RKO (cell line): ENCODE measurements around the gene DACH1.

Experiments
- DNase-seq: peaks from one replicate; pipeline ENCODE4 v3.0.0-alpha.2; 2016; ENCODE audit warnings: low spot score

DACH1 gene

DNA sequence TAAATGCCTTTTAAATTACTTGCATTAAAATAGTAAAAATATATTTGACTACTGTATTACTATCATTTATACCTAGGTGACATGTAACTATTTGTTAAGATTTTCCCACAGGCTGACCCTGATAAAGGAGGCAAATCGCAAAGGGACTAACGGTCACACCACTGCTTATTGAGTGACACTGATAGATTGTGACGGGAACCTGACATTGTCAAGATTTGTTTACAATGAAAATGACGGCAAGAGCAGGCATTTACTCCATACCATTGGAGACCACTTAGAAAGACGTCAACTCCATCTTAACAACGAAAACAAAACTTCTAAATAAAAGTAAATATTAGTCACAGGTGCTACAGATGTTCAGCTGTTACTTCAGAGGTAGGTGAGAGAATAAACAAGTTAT lies 289.0 kb downstream of the DACH1 start:
- no peak for DNase-seq

DNA sequence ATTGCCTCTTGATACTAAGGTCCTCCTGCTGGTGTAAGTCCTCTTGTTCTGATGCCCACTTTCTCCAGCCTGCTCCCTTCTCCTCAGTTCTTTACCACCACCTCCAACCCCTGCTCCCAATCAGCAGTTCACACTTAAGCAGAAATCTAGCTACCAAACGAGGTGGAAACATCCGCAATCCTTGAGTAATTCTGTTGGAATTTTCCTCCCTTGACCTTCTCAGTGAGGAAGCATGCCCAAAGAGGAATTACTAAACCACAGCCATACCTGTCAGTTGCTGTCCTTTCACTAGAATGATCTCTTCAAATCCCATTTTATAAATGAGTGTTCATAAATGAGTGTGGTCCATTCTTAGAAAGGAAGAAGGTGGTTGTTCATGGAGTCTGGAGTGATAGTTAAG lies 289.9 kb downstream of the DACH1 start:
- DNase-seq: no peak

DNA sequence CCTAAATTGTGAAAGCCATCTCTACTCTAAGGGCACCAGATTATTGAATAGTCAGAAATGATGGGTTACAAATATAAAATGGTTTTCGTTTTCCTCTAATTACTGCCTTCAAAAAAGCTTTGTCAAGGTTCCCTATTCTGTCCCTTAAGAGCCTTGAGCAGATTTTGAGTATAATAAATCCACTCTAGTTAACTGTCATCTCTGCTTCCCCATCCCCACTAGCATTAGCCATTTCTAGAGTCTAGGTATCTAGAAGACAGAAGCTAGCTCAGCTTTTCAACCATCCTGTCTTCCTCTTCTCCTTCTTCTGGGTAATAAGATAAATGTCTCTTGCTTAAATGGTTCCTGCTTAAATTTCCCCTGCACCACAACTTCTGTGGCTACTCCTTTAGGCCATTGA lies 290.4 kb downstream of the DACH1 start:
- DNase-seq: no peak

DNA sequence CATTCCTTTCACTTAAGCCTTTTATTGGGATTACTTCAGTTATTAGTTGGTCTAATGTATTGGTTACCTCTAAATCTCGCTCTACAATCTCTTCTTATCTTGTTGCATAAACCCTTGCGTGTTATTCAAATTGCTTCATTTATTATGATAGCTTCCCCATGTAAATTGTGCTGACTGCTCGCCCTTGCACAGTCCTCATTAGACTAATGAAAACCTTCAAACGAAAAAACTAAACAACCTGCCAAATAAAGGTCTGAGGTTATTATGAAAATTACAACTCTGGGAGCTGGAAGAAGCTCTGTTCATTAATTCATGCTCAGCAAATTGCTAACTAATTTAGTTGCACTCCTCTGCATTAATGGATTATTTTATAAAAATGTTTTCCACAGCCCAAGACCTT lies 320.1 kb downstream of the DACH1 start:
- no peak for DNase-seq

DNA sequence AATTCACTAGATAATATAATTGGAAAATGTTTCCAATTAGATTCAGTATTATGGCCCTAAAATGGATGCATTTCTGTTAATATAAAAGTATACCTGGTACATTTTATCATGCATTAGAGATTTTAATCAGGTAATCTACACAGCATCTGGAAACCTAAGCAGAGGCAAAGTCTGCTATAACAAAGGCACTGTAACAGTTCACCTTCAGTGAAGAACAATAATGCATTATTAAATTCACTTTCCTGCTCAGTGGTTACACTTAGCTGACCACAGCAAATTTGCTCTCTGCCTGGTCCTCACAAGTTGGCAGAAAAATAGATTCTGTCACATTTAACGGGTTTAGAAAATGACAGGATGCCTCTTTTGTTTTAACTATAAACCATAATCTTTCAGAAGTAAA lies 326.9 kb downstream of the DACH1 start:
- DNase-seq: no peak

DNA sequence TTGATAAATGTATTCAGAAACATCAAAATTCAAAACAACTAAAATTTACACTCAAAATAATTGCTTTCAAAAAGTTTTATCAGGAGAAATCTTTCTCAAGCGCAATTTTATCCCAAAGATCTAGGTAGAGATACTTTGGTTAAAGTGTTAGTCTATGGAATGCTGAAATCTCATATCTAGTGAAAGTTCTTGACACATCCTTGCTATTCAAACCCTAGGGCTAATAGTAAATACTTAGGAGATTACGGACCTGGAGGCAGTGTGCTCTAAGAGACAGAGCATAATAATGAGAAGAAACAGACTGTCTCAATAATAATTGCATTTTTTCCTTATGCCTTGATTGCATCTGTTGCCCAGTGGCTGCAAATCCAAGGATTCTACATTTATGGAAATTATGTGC lies 330.8 kb downstream of the DACH1 start:
- DNase-seq: no peak

DNA sequence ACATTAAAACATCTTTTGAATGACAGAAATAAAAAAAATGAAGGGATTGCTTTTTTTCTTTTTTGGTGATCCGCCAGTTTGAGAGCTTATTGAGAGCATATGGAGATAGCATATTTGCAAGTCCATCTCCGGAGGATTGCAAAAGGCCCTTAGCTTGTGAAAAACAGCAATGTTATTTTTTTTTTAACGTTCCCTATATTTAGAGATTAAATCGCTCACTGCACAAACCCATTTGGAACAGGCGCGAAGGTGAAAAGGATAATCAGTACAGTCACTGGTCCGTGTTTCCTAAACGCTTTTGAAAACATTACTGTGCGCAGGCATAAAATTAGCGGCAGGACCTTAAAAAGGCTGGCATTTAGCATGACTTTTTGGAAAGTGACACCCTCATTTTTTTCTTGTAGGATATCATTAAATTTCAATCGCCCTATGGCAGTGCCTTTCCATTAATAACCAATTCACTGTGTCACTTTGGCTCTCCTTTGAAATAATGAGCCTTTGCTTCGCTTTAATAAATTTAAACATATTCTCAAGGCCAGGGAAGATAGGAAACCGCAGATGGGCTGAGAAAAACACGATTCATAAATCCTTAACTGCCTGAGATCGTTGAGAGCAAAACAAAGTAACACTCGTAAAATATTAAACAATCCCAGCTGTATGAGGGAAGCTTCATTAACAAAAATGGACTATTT lies 342.2 kb downstream of the DACH1 start:
- no peak for DNase-seq

DNA sequence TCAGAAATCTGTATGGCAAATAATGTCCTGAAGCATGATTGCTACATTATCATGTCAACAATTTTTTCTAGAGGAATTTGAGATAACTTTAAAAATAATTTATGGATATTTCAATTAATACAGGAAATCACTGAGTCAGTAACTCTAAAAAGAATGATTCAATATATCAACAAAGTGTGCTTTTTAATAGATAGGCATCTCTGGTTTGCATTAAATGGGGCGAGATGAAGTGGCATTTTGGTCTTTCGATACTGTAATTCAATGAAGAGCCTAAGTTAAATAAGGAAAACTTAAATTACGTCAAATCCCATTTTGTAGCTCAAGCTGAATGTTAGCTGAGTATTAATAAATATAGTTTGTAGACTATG lies 342.8 kb downstream of the DACH1 start:
- DNase-seq: no peak

DNA sequence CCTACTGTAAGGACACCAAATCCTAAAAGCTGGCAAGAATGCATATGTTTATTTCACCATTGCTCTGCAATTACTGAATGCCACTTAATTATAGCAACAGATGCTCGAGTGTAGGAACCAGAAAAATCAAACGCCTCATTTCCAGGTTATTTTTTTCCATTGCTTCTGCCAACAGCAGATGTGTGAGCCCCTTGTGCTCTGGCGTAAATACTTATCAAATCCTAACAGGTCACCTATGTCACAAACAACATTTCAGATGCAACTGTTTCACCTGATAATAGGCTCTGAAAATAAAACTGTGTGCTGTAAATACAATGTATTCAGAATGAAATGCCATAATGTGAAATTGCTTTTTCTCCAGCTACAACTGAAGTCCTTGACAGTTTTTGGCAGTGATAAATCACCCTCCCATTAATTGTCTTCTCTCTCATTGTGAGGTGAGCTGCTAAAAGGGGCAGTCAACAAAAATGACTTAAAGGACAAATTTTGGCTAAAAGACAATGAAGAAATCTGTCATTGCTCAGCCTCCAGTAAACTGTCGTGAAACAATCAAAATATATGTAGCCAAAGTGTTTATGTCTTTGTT lies 344.0 kb downstream of the DACH1 start:
- DNase-seq: no peak

DNA sequence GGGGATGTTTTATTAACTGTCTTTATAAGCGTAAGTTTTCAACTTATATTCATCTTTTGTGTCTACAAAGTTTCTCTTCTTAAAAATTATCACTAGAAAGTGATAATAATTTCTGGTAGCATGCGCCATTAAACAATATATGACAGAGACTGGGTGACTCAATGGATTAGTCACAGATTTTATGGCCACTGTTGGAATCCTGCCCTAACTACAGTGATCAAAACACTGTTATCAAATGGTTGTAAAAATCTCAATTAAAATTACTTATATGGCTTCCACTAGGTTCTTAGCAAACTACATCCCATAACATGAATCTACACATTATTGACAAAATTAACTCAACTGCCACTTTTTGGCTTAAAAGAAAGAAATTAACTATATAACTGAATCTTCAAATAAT lies 350.0 kb downstream of the DACH1 start:
- DNase-seq: peak; percentile 35

DNA sequence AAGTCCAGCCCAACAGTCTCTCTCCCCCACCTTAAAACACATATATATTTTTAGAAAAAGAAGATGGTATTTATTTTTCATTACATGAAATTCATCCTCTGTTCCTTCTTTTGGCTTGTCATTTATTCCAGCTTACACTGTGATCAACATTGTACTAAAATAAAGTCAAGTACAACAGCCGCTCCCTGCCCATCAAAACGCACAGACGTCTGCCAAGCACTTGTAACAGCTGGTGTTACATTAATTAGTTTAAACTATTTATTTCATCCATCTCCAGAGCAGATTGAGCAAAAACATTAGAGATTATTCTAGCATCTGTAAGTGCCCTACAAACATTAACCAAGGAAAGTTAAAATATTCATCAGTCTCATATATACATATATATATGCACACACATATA lies 350.5 kb downstream of the DACH1 start:
- DNase-seq: no peak

DNA sequence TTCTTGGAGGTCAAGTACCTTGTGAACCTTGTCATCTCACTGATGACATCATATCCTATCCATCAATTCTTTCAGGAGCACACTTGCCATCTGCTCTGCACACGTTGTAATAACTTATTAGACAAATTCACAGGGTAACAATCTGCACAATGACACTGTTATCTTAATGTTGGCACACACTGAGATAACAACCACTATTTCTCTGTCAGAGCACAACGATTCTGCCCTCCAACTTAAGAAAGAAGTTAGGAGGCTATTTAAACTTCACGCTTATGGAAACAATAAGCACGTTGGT lies 351.3 kb downstream of the DACH1 start:
- no peak for DNase-seq

DNA sequence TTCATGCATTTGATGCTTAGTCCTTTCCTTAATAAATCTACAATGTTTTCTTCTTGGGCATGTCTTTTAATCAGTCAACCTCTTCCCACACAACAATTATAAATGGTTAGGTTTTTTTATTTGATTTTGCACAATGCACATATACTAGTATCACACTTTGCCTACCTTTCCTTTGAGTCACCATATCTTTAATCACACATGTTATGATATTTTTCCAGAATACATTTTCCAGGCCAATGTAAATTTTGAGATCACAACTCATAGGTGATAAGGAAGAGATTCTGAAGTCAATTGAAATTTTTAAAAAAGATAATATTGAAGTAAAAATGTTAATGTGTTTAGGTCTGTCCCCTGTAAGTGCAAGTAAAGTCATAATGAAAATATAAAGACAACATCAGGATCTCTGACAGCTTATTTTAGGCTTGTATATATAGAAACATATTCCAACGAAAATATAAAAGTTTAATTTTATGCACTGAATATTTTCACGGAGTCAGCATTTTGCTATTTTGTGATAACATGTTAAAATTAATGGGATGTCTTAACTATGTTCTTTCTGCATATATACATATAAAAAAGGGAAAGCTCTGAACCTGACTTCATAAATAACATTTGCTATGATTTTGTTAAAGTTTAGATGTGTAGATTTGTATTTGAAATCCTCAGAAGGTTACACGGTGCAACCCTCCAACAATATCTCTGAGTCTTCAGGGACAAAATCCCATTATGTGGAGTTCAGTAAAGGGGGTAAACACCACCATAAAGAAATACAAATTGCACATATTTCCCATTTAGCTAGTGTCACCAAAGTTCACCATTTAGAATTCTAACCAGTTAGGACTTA lies 351.9 kb downstream of the DACH1 start:
- no peak for DNase-seq

DNA sequence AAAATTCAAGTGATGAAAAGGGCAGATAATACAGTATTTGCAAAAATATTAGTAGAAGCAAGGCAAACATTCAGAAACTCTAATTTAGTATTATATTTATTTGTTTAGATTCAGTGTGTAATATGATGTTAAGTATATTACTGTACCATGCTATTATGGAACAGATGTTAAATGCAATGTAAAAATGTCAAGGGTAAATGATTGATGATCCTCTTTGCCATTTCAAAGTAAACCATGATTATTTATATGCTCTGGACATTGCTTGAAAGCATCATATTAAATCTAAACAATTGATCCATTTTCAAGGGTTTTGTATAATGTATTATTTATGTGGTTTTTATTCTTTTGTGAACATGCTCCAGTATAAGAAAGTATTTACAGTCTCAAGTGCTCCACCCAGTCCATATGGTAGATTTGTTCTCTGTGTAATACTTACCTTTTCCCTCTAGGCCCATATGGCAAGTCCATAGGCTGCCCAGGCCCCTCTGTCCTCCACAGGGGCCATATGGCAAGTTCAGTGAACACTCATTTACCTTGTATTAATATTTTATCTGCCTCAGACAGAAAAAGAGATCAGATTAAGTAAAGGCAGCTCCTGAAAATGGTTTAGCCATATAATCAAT lies 353.5 kb downstream of the DACH1 start:
- no peak for DNase-seq

DNA sequence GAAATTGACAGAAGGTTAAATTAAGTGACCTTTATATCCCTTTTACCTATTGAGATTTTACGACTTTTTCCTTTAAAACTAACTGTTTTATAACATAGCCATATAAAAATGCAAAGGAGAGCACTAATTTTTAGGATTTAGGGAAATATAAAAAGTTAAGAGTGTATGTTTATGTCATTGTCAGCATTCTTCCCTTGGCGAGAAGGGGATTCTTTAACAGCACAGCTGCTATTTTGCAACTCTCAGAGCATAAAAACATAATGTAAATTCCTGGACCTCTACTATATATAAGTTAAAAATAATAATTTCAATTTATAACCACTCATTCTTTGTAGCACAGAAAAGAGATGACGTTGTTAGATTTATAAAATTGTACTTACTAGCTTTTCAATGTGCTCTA lies 363.2 kb downstream of the DACH1 start:
- DNase-seq: no peak

DNA sequence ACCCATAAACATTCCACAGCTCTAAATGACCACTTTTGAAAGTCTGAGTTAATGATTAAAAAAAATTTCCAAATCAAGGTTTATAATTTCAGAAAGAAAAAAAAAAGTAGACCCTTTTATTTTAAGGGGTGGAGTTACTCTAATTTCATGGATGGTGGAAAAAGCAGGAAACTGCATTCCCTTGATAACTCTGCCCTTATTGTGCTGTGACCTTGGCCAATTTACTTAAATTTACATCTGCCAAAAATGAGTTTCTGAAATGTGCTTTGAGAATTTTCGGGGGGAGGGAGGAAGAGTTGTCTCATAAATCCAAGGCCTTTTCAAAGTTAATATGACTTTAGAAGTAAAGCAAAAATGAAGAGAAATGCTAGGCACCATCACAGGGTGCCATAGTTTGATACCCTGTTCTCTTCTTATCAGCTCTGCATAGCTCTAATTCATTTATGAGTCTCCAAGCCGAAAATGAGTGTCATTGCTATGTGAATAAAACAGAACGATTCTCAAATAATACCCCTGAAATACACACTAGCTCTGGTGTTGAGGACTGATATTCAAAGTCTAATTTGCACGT lies 367.0 kb downstream of the DACH1 start:
- no peak for DNase-seq

DNA sequence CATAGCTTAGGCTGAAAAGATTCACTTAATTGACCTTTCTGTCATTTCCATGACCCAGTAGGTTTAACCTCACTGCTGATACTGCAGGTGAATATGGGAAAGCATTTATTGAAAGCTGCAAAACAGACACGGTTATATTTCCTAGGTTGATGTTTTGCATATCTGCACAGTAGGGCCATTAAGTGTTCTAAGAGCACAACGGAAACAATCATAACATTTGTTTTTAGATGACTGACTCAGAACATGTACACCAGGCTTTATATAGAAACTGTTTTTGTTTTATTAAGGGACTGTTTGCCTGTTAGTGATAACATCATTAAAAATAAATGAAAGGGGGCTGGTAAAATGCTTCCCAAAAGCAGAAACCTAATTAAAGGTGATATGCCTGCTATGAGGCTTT lies 367.8 kb downstream of the DACH1 start:
- DNase-seq: no peak

DNA sequence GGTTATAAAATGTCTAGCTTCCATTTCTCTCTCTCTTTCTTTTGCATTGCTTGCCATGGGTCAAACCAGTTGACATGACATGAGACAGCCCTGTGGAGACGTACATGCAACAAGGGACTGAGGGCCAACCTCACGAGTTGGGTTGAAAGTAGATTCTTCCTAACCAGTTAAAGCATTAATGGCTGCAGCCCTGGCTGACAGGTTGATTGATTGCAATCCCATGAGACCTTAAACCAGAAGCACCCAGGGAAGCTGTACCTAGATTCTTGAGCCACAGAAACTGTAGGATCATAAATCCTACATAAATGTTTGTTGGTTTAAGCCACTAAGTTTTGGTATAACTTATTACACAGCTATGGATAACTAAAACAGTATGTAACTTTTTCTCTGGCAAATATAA lies 373.8 kb downstream of the DACH1 start:
- DNase-seq: no peak

DNA sequence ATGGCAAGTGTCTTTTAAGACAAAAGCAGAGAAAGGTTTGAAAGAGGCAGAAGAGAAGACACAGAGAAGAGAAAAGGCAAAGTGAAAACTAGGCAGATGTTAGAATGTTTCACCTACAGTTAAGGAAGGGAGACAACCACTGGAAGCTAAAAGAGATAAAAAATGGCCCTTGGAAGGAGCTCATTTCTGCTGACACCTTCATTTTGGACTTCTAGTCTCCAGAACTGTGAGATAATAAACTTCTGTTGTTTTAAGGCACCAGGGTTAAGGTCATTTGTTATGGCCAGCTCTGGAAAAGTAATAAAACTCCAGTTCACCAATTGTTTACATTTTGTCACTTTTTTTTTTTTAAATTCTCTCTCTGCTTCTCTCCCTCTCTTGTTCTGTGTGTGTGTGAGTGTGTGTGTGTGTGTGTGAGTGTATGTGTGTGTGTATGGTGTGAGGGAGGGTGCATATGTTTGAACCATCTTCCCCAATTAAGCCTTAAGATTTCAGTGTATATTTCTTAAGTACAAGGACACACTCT lies 374.6 kb downstream of the DACH1 start:
- DNase-seq: no peak

DNA sequence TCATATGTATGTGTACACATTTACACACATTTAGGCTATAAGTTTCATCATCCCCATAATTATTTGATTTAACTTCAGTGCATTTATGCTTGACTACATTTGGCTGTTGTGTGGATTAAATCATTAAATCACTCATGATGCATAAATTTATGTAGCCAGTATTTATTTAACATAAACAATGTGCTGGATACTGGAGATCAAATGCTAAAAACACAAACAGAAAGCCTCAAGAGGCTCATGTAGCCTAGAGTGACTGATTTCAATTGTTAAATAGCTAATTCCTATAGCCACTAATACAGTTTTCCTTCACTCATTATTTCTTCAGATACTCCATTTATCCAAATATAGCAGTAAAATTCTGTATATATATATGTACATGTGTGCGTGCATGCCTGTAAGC lies 376.0 kb downstream of the DACH1 start:
- no peak for DNase-seq

DNA sequence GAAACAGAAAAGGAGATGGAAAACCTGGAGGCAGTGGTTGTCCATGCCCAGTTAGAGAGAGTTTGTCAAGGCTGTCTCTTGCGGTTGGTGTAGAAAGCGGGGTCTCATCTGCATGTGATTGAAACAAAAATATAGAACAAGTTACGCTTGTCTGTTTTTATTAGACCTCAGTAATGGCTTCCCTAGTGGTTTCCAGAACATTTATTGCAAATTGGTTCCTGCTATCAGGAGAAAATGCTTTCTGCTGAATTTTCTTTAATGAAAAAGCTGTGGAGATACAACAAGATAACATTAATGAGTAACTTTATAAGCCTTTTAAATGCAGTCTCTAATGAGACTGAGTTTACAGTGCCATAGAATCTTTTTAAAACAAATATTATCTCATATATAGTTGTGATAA lies 378.0 kb downstream of the DACH1 start:
- no peak for DNase-seq

DNA sequence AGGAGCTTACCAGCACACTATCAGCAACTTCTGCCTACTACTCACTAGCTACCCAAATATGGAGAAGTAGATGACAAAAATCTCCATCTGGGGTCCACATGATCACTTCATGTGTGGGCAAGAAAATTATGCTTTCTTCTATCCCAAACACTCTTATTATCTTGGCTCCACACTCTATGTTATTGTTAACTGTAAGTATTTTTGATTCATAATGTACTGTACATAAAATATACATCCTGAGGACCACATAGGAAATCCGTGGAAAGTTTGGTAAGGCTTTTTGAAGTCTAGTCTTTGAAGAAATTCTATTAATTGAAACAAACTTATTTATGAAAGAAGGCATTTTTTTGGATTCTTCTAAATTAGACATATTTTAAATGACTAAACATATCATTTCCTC lies 378.8 kb downstream of the DACH1 start:
- no peak for DNase-seq

DNA sequence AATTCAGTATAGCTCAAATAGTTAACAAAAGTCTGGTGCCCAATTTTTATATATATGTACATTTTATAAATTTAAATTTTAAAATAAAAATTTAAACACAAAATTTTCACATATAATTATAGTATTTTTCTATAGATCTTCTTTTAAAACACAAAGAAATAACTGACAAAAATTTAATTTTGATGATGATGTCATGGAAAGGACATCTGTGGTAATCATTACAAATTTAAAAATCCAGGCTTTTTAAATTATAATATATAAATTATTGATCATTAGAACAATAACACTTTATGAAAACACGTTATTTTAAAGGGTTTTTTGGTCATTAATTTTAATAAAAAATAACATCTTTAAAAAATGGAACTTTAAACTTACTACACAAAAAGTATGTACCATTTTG lies 381.1 kb downstream of the DACH1 start:
- DNase-seq: no peak
